ENCODE data around the gene BUB1B.

- no peak for TF ChIP-seq TEAD2 (tag; IDR thresholded peaks at IDR 0.05)
- TF ChIP-seq SMC3 (conservative IDR thresholded peaks at IDR 0.05; ENCODE audit: insufficient read depth, low read depth, low read length), result no peak
- TF ChIP-seq TAF1 (IDR thresholded peaks at IDR 0.05; ENCODE audit: control insufficient read depth, extremely low read depth, insufficient read depth, low read length, severe bottlenecking), result no peak
- no peak for TF ChIP-seq U2AF2 (optimal IDR thresholded peaks at IDR 0.05; ENCODE audit: low read depth, low read length)
- TF ChIP-seq ZNF639 (CRISPR knock-in tag; conservative IDR thresholded peaks at IDR 0.05 in 1 of 2, IDR thresholded peaks at IDR 0.05 in 1 of 2), result no peak
- no peak for TF ChIP-seq HDAC2 (IDR thresholded peaks at IDR 0.05)
- no peak for TF ChIP-seq ZNF124 (CRISPR knock-in tag; IDR thresholded peaks at IDR 0.05)
- no peak for TF ChIP-seq FOXK1 (CRISPR knock-in tag; IDR thresholded peaks at IDR 0.05; ENCODE audit: borderline replicate concordance)
- no peak for TF ChIP-seq ZNF76 (CRISPR knock-in tag; IDR thresholded peaks at IDR 0.05; ENCODE audit: borderline replicate concordance)
- TF ChIP-seq ZBTB40 (IDR thresholded peaks at IDR 0.05), result no peak
- no peak for TF ChIP-seq ZBTB40 (CRISPR knock-in tag; IDR thresholded peaks at IDR 0.05)
- TF ChIP-seq POLR2AphosphoS5 (IDR thresholded peaks at IDR 0.05; ENCODE audit: control insufficient read depth, insufficient read depth, low read depth, low read length), result no peak
- no peak for TF ChIP-seq EZH2 (IDR thresholded peaks at IDR 0.05; ENCODE audit: borderline replicate concordance, low read depth, low read length)
- no peak for TF ChIP-seq ZZZ3 (IDR thresholded peaks at IDR 0.05)
- no peak for TF ChIP-seq USF2 (CRISPR knock-in tag; IDR thresholded peaks at IDR 0.05)
Measured at GRCh38 chr15:40247406-40247971, 86.6 kb downstream of the BUB1B start.

Data from K562 (cell line).